ENCODE data around the gene RASGRP2. TPM values are rescaled to one million over a fixed set of nuclear protein-coding genes. Genes with fewer than 3 reads are reported as not detected.
A peak's percentile ranks its signal among the peaks of the same experiment; 100 is the strongest.

The RASGRP2 gene
- polyA plus RNA-seq, 3 donors from 2014 or later: 142 to 165 (median 154) TPM

DNA sequence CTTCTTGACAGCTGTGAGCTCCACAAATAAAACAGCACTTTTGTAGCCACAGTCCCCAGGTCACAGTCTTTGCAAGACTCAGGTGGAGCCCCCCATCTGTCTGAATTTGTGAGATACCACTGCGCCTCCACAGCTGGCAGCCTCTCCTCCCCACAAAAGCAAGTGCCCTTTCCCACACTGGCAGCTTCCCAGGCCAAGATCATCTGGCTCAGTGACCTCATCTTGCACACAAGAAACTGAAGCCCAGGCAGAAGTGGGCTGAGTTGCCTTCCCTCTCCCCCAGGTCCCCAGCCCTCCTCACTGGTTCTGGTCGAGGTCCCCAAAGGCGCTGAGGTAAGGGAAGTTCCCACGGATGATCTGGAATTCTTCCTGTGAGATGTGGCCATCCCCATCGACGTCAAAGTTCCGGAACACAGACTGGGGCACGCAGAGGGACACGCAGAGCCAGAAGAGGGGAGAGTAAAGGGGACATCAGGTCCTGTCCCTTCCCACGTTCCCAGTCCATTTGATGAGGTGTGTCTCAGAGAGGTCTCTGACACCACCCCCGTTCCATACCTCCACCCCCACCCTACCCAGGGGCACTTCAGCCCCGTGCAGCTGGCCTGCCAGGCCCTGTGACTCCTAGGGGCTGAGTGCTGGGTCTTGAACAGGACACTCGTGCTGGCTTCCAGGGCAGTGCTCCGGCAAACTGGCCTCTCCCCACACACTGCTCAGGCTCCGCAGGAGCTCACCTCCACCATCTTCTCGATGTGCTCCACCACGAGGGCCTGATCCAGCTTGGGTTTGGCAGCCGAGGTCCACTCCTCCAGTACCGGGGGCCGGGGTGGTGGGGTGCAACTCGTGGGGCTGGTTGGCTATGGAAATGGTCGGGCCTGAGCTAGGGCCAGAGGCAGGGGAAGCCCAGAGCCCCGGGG lies 8.9 kb downstream of the RASGRP2 start:
- no peak for DNase-seq
- Mint-ChIP-seq H3K36me3 (peaks cover 0 to 44% (median 26%) of the 10 kb centered on the region in 3 donors), H3K27me3 (ENCODE audit: low read depth in 3 of 3) (peaks cover 0 to 3% (median 0%) of the 10 kb centered on the region in 3 donors), H3K27ac (peak overlapping the region in 3 of 6 donors; percentile 50 to 69 (median 68)), H3K9me3 (no peaks in the 10 kb centered on the region), H3K4me3 (no peak overlapping the region), H3K4me1 (peaks cover 17 to 25% of the 10 kb centered on the region in 2 donors)

GRCh38 chr11:64731601-64732000 lies 12.3 kb downstream of the RASGRP2 start:
- Mint-ChIP-seq H3K27ac (no peak overlapping the region), H3K27me3 (ENCODE audit: low read depth in 3 of 3) (peaks cover 0 to 2% (median 0%) of the 10 kb centered on the region in 3 donors), H3K9me3 (no peaks in the 10 kb centered on the region), H3K36me3 (peaks cover 0 to 49% (median 26%) of the 10 kb centered on the region in 3 donors), H3K4me3 (no peak overlapping the region), H3K4me1 (peaks cover 16 to 24% of the 10 kb centered on the region in 2 donors)
- no peak for DNase-seq

DNA sequence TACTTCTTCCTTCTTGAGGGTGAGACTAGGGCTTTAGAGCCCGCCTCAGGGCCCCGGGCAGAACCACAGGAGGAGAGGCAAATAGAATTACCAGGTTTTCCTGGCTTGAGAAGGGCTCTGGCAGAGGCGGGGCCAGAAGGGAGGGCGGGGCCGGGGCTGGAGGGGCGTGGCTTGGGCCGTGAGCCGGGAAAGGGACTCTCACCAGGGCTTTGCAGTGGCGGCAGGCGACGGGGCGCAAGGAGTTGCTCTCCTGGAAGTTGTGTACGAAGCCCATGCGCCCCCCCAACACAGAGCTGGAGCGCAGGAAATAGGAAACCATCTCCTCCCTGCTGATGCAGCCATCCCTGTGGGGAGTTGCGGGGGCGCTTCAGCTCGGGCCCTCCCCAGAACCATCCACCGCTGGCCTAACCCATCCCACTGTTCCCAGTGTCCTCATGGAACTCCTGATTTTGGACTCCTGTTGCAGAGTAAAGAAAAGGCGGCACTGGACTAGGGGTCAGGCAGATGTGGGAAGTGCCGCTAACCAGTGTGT lies 14.0 kb downstream of the RASGRP2 start:
- H3K27me3 Mint-ChIP-seq (ENCODE audit: low read depth in 3 of 3): no peaks in the 10 kb centered on the region
- no peaks in the 10 kb centered on the region for H3K9me3 Mint-ChIP-seq
- H3K4me3 Mint-ChIP-seq: no peak overlapping the region
- peaks cover 0 to 41% (median 20%) of the 10 kb centered on the region in 3 donors for H3K36me3 Mint-ChIP-seq
- peaks cover 12 to 20% of the 10 kb centered on the region in 2 donors for H3K4me1 Mint-ChIP-seq
- DNase-seq: no peak
- H3K27ac Mint-ChIP-seq: peak overlapping the region in 2 of 6 donors; percentile 42 to 89

DNA sequence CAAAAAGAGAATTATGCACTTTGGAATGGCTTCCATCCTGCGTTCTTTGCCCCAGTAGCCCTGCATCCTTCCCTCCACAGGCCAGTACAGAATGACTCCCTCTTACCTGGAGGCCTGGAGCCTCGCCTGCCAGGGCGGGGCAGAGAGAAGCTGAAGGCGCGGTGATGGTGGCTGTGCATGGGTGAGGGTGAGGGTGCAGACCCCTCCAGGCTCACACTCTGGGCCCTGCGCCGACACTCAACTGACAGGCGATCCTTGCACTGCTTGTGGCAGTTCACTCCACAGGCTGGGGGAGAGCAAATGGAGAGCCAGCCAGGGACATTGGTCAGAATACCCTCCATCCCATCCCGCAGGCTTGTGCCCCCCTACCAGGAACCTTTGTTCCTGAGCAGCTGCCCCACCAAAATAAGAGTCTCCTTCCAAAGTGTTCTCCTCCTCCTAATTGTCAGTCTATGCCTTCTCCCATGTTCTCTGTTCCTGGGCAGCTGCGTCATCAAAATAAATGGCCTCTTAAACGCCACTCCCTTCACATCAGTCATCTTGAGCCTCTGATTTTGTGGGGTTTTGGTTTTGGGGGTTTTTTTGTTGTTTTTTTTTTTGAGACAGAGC lies 15.1 kb downstream of the RASGRP2 start:
- Mint-ChIP-seq H3K9me3 (no peaks in the 10 kb centered on the region), H3K4me1 (peaks cover 14 to 22% of the 10 kb centered on the region in 2 donors), H3K4me3 (no peak overlapping the region), H3K27ac (no peak overlapping the region), H3K27me3 (ENCODE audit: low read depth in 3 of 3) (no peaks in the 10 kb centered on the region), H3K36me3 (peaks cover 0 to 35% (median 15%) of the 10 kb centered on the region in 3 donors)
- DNase-seq: no peak

DNA sequence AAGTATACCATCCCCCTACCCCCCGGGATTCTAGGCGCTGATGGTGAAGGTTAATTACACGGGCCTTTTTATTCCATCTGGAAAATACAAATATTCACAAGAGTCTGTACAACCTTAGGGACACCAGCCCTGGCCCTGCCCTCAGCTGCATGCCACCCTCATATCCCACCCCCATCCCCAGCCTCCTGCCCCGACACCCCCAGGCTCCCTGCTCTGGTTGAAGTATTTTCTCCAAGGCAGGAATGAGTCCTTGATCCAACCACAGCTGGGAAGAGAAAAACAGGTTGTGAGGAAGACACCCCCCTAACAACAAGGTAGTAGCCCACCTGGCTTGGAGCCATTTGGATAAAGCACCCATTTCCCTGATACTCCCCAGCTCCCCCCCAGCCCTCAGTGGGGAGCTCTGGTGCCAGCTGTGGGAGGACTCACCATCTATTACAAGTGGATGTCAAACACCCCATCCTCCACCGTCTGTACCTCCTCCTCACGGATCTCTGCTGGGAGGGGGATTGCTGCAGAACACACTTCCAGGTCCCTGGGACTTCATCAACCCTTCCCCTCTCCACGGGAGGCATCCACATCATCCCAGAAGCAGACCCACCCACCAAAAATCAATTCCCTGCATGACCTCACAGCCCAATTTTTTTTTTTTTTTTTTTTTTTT lies 16.9 kb downstream of the RASGRP2 start:
- Mint-ChIP-seq H3K27ac (no peak overlapping the region), H3K9me3 (no peaks in the 10 kb centered on the region), H3K4me1 (peaks cover 15 to 22% of the 10 kb centered on the region in 2 donors), H3K27me3 (ENCODE audit: low read depth in 3 of 3) (peaks cover 0 to 2% (median 0%) of the 10 kb centered on the region in 3 donors), H3K4me3 (no peak overlapping the region), H3K36me3 (peaks cover 0 to 26% (median 11%) of the 10 kb centered on the region in 3 donors)
- DNase-seq: no peak

DNA sequence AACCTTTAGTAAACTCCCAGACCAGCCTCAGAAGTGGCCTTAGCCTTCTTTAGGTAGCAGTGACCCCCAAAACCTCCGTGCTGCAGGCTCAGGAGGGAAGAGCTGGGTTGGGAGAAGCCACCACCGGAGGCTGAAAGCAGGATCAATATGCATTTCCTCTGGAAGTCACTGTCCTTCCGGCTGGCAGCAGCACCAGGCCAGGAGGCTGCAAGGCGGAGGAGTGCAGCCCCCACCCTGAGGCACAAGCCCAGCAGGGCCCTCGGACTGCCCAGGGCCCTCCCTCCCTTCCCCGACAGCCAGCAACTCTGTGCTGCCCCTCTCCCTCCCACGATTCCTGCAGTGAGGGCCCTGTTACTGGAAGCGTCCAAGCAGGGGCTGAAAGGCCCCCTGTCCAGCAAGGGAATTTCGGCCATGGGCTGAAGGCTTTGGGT lies 17.7 kb downstream of the RASGRP2 start:
- H3K4me1 Mint-ChIP-seq: peaks cover 15% of the 10 kb centered on the region in 2 donors
- no peak overlapping the region for H3K4me3 Mint-ChIP-seq
- H3K36me3 Mint-ChIP-seq: peaks cover 0 to 19% (median 4%) of the 10 kb centered on the region in 3 donors
- H3K27ac Mint-ChIP-seq: no peak overlapping the region
- DNase-seq: no peak
- no peaks in the 10 kb centered on the region for H3K9me3 Mint-ChIP-seq
- peaks cover 0 to 2% (median under 1%) of the 10 kb centered on the region in 3 donors for H3K27me3 Mint-ChIP-seq (ENCODE audit: low read depth in 3 of 3)

GRCh38 chr11:64724863-64725532 lies 18.9 kb downstream of the RASGRP2 start:
- peak overlapping the region in 1 of 5 donors; percentile 34 for H3K4me3 Mint-ChIP-seq
- DNase-seq: no peak
- H3K4me1 Mint-ChIP-seq: peaks cover 14 to 15% of the 10 kb centered on the region in 2 donors
- H3K36me3 Mint-ChIP-seq: peaks cover 0 to 14% (median 4%) of the 10 kb centered on the region in 3 donors
- no peaks in the 10 kb centered on the region for H3K9me3 Mint-ChIP-seq
- H3K27me3 Mint-ChIP-seq (ENCODE audit: low read depth in 3 of 3): peaks cover 1 to 3% (median 3%) of the 10 kb centered on the region in 3 donors
- H3K27ac Mint-ChIP-seq: peak overlapping the region in 4 of 6 donors; percentile 46 to 76 (median 57)

GRCh38 chr11:64723907-64724862 lies 19.8 kb downstream of the RASGRP2 start:
- Mint-ChIP-seq H3K4me3 (peak overlapping the region; percentile 50 to 74 (median 69)), H3K27me3 (ENCODE audit: low read depth in 3 of 3) (peaks cover 3% of the 10 kb centered on the region in 3 donors), H3K27ac (peak overlapping the region in 4 of 6 donors; percentile 22 to 80 (median 51)), H3K36me3 (peaks cover 0 to 11% (median 4%) of the 10 kb centered on the region in 3 donors), H3K9me3 (no peaks in the 10 kb centered on the region), H3K4me1 (peaks cover 14 to 15% of the 10 kb centered on the region in 2 donors)
- no peak for DNase-seq

GRCh38 chr11:64723117-64723906 lies 20.6 kb downstream of the RASGRP2 start, which contains the start of gene NRXN2:
Gene NRXN2 (minus strand): TSS chr11:64723197. CDS start chr11:64713699, 9,498 bp downstream.
- Mint-ChIP-seq H3K4me1 (peaks cover 14 to 15% of the 10 kb centered on the region in 2 donors), H3K9me3 (no peaks in the 10 kb centered on the region), H3K36me3 (peaks cover 0 to 6% (median 4%) of the 10 kb centered on the region in 3 donors), H3K27ac (peak within 1 kb of the TSS in 4 of 6 donors; percentile 22 to 80 (median 51)), H3K4me3 (peak within 1 kb of the TSS; percentile 50 to 75 (median 69)), H3K27me3 (ENCODE audit: low read depth in 3 of 3) (peaks cover 3% of the 10 kb centered on the region in 3 donors)
- peak; percentile 78 to 83 (median 81) for DNase-seq

DNA sequence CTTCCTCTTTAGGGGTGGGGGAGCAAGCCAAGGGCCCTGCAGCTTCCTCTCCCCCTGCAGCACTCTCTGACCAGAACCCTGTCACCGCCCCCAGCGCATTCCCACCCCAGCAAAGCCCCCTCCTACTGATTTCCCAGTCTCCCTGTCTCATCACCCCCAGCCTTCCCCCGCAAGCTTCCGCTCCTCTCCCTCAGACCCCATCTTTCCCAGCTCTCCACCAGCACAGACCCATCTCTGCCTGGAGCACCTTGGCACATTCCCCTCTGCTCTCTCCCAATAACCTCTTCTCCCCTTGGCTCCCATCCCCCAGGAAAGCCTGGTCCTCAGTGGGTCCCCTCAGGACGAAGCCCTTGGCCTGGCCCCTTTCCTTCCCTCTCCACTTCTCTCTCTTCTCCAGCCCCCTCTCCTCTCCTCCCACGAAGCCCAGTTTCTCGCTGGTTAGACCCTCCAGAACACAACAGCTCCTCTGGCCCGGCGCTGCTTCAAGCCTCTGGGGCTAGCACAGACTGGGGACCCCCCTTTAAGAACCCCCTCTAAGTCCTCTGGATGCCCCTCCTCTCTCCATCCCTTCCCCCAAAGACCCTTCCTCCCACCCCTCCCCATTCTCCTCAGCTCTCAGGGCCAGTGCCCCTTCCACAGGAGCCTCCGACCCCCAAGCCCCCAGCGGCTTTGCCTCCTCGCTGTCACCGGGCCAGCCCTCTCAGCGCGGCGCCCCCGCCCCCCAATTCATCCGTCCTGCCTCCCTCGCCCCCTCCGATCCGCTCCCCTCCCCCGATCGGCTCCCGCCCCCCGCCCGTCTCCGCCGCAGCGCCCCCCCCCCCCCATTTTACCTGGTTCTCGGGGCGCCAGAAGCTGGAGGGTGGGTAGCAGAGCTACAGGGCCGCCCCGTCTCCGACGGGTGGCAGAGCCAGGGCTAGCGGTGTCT lies 21.5 kb downstream of the RASGRP2 start:
- no peak for DNase-seq
- H3K4me1 Mint-ChIP-seq: peaks cover 14 to 15% of the 10 kb centered on the region in 2 donors
- peak overlapping the region; percentile 38 to 72 (median 61) for H3K4me3 Mint-ChIP-seq
- no peaks in the 10 kb centered on the region for H3K9me3 Mint-ChIP-seq
- H3K36me3 Mint-ChIP-seq: no peaks in the 10 kb centered on the region
- peak overlapping the region in 1 of 6 donors; percentile 30 for H3K27ac Mint-ChIP-seq
- peaks cover 3 to 5% (median 3%) of the 10 kb centered on the region in 3 donors for H3K27me3 Mint-ChIP-seq (ENCODE audit: low read depth in 3 of 3)

All from immature natural killer cell (primary cell).